ENCODE data around the gene FAM3D.
A peak's percentile ranks its signal among the peaks of the same experiment; 100 is the strongest.

FAM3D gene

DNA sequence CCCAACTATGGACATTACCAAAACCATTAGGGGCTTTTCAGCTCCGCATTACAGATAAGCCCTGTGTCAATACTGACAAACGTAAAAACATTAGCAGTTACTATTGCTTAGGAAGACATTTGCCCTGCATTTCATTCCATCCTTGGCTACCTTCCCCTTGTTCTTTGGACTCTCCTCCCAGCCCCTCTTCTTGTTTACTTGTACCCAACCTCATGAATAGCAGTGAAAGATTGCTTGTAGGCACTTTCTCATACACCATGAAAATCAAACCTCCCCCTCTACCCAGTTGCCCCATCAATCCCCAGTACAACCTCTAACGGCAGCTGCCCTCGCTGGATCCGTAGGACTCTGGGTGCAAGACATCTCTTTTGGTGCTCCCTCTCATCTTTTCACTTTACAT is 72.5 kb downstream of the FAM3D start:
- DNase-seq (ENCODE audit: insufficient read length, low spot score): no peak
- FAIRE-seq: no peak
- TF ChIP-seq, protein P1, sequence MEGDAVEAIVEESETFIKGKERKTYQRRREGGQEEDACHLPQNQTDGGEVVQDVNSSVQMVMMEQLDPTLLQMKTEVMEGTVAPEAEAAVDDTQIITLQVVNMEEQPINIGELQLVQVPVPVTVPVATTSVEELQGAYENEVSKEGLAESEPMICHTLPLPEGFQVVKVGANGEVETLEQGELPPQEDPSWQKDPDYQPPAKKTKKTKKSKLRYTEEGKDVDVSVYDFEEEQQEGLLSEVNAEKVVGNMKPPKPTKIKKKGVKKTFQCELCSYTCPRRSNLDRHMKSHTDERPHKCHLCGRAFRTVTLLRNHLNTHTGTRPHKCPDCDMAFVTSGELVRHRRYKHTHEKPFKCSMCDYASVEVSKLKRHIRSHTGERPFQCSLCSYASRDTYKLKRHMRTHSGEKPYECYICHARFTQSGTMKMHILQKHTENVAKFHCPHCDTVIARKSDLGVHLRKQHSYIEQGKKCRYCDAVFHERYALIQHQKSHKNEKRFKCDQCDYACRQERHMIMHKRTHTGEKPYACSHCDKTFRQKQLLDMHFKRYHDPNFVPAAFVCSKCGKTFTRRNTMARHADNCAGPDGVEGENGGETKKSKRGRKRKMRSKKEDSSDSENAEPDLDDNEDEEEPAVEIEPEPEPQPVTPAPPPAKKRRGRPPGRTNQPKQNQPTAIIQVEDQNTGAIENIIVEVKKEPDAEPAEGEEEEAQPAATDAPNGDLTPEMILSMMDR (IDR thresholded peaks at IDR 0.05; ENCODE audit: insufficient read depth, missing control alignments): no peak

DNA sequence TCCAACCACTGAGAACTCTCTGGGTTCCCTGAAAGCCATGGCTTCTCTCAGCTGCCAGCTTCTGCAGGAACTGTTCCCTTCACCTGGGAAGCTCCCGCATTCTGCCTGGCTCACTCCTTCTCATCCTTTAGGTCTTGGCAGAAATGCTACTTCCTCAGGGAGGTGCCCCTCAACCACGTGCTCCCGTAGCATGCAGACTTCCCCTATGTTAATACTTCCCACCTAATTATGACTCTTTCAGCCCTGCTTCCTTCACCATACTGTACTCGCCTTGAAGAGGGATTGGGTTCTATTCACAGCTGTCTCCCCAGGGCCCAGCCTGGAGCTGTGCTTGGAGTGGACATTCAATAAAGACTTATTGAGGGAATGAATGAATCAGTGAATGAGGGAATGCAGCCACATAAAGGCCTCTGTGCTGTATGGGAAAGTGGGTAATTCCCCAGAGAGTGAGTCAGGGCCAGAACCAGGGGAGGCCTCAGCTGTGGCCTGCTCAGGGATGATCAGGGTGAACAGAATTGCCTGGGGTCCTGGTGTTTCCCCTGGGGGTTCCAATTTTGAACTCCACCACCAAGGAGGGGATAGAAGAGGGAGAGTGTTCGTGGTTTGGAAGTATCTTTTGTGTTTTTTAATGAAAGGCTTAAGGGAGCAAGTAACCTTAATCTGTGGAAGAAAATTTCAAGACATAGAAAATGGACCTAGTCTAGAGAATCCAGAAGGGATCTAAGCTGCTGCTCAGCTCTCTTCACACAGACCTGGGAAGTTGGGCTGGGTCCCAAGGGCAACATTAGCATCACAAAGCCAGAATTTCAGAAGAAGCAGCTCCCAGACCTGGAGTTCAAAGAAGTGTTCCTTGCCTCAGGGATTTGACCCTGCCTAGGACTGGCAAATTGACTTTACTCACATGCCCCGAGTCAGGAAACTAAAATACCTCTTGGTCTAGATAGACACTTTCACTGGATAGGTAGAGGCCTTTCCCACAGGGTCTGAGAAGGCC is 74.8 kb downstream of the FAM3D start:
- no peak for DNase-seq (ENCODE audit: insufficient read length, low spot score)
- no peak for FAIRE-seq
- TF ChIP-seq, protein P1 (IDR thresholded peaks at IDR 0.05; ENCODE audit: insufficient read depth, missing control alignments): no peak

DNA sequence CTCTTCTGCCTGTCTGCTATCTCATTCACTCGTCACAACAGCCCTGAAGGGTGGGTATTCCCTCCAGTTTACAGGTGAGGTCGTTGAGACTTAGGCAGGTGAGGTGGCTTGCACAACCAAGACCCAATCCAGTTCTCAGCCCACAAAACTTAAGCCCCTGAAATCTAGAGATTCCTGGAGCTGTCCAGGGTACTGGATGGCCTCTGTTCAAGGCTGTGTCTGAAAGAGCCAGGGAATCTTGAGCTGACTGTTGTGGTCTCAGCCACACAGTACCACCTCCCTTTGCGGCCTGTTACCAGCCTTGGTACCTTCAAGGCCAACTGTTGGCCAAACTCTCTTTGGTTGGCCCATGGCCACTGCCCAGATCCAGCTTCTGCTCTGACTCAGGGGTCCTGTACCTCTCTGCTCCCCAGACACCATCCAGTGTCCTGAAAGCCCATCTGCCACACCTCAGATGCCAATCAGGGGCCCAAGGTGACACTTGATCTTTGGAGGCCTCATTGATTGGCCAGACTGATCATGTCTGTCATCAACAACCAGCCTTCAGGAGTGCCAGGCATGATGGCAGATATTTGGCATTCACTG is 78.5 kb downstream of the FAM3D start:
- DNase-seq (ENCODE audit: insufficient read length, low spot score) (no peak), FAIRE-seq (no peak)
- TF ChIP-seq, protein P1 (IDR thresholded peaks at IDR 0.05; ENCODE audit: insufficient read depth, missing control alignments): no peak

DNA sequence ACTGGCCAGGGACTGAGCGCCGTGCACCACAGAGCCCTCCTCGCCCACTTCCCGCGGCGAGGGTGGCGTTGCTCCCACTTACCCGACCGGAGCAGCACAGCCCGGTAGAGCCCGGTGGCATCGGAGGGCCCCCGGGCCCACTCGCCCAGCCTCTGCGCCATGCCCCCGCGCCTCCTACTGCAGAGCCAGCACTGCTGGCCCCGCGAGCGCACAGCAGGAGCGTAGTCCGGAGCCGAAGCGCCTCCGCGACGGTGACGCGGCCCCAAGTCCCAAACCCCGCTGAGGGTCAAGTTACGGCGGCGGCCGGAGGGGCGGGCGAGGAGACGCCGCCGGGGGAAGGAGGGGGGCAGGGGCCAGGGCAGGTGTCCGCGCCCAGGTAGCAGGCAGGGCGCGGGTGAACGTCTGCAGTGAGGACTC is 79.8 kb downstream of the FAM3D start:
- TF ChIP-seq, protein P1 (IDR thresholded peaks at IDR 0.05; ENCODE audit: insufficient read depth, missing control alignments): no peak
- FAIRE-seq (no peak), DNase-seq (ENCODE audit: insufficient read length, low spot score) (no peak)

DNA sequence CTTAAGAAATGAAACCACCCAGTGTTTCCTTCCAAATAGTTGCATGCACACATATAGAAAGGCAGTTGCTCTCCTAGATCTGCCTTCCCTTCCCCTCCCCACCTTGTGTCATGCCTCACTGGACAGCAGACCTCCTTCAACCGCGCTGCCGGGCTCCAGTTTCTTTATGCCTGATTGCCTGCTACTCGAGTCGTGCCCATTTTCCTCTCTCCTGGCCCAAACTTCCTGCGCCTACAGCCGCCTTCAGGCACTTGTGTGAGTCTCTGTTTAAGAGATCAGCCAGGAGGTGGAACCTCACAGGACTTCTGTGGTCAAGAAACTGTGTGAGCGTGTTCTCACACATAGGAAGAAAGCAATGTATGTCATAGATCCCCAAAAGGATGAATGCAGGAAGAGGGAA is 80.6 kb downstream of the FAM3D start:
- no peak for DNase-seq (ENCODE audit: insufficient read length, low spot score)
- FAIRE-seq: no peak
- TF ChIP-seq, protein P1 (IDR thresholded peaks at IDR 0.05; ENCODE audit: insufficient read depth, missing control alignments): no peak

DNA sequence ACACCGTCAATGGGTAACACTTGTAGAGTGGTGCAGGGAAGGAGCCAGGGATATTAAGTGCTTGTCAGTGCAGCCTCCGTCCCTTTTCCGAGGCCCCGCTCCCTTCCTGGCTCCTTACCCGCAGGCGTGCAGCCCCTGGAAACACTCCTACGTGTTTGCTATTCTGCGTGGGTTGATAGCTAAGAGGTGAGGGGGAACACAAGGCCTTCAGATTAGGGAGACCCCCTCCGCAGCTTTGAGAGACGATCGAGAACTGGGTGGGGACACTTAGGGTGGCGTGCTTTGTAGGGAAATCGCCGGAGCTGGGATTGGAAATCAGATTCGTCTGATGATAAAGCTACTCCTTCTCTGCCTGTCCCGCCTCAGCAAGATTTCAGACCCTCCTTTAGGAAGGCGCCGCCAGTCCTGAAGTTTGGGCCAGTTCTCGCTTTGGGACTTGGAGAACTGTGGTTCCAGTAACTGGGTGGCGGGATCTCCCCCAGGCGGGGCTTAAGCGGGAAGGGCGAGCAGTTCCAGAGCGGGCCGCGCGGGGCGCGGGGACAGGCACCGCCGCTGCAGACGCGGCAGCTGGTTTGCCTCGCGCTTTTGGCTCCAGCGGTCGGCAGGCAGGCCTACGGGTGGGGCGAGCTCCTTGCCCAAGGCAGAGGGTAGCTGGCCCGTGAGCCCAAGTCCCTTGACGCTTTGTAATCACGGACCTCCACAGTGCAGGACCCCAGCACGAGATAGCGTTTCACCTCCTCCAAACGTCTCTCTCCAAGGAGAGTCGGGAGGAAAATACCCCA is 81.4 kb downstream of the FAM3D start:
- TF ChIP-seq, protein P1 (IDR thresholded peaks at IDR 0.05; ENCODE audit: insufficient read depth, missing control alignments): peak; percentile 30
- FAIRE-seq (no peak), DNase-seq (ENCODE audit: insufficient read length, low spot score) (peak; percentile 92)

Data from D721Med (cell line).